DMS153 treated with DMSO at 0.1 percent for 48 hours (cell line): Measurements from ENCODE around the gene HCK.

Source experiments
- DNase-seq: peaks from one replicate; lab custom pipeline; 2025; ENCODE audit not compliant: unreplicated experiment; lab: John Stamatoyannopoulos, UW

HCK gene

DNA sequence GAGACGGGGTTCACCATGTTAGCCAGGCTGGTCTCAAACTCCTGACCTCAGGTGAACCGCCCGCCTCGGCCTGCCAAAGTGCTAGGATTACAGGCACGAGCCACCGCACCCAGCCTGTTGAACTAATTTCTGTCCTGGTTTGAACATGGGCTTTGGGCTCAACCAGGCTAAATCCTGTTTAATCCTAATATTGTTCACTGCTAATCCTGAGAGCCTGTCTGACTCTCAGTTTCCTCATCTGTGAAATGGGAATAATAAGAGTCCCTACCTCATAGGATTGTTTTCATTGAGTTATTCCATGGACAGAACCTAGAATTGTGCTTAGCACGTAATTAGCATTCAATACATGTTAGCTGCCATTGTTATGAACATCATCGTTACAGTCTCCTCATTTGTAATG, 74.9 kb downstream of the HCK start:
- no peak for DNase-seq

- DNase-seq = no peak
Observed at GRCh38 chr20:32127347-32127746, 75.3 kb downstream of the HCK start.

- DNase-seq = no peak
Observed at GRCh38 chr20:32128167-32128566, 76.1 kb downstream of the HCK start.

- DNase-seq = no peak
Observed at GRCh38 chr20:32129863-32130262, 77.8 kb downstream of the HCK start.

- DNase-seq = no peak
Observed at GRCh38 chr20:32130352-32130751, 78.3 kb downstream of the HCK start.

DNA sequence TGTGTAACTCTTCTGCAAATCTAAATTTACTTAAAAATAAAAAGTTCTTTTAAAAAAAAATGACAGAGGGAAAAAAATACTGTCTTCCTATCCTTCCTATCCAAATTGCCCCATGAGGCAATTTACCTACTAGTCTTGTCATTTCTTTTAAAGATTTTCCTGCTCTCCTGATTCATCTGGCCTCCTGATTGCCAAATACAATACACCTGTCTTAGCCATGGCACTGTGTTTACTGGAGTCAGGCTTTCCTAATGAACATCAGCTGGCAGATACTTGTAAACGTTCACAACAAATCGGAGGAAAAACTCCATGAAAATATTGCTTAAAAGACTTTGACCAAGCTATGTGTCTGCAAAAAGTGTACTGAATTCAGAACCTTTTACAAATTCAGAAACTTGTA, 78.9 kb downstream of the HCK start:
- DNase-seq = no peak

- DNase-seq = no peak
Observed at GRCh38 chr20:32132911-32133549, 81.0 kb downstream of the HCK start.

DNA sequence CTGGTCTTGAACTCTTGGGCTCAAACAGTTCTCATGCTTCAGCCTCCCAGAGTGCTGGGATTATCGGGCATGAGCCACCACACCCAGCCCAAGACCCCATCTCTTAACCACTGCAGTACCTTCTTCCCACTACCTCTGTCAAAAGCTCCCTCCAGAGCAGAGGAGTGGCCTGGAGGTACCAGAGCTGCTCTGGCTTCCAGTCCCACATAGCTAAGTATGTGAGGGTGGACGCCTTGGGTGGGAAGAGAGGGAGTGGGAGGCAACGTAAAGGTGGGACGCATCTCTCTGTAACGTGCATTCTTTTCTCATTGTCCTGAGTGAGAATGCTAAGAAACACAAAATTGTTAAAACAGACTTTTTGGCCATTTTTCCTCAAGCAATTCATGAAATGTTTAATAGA, 82.0 kb downstream of the HCK start:
- no peak for DNase-seq

GRCh38 chr20:32135983-32136515, 84.0 kb downstream of the HCK start:
- no peak for DNase-seq

DNA sequence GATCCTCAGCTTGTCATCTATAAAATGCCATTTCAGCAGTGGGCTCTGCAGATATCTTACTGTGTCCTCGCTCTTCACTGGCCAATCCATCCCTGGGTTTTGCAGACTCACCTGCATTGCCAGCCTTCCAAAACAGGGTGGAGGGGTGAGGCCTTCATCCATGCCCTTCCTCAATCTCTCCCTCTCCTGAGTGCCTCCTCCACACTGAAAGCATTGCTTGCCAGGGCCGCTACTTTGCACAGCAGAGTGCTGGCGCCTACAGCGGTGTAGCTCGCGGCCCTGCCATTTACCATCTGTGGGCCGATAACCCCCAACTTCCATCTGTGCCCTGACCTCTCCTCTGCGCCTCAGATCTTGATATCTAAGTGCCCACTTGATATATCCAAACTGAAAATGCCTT, 86.9 kb downstream of the HCK start:
- DNase-seq = no peak

DNA sequence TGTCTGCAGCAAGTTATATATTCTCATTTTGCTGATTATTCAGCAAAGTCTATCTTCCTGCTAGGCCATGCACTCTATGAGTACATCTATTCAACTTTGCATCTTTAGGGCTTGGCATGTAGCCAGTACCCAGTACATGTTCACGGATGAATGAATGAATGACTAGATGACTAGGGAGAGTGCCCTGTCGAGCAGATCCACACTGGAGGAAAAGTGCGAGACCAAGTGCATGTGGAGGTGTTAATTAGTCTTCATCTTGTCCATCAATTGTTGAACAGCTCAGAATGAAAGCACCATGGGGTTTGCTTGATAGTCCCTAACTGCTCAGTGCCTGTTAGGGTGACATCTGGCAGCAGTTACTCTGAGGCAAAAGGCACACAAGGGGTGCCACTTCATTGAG, 87.9 kb downstream of the HCK start:
- no peak for DNase-seq

DNA sequence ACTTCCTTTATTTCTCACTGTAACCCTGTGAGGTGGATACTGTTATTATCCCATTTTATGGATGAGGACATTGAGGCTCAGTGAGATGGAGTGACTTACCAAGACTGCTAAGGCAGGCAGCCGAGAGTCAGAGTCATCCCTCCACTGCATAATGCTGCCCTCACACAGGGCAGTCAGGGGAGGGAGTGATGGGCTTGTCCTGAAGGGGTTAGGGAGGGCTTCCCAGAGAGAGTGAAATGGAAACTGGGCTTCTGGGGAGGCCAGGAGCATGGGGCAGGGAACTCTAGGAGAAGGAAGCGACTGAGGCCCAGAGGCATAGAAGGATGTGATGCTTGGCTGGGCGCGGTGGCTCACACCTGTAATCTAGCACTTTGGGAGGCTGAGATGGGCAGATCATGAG, 88.6 kb downstream of the HCK start:
- DNase-seq = no peak

DNA sequence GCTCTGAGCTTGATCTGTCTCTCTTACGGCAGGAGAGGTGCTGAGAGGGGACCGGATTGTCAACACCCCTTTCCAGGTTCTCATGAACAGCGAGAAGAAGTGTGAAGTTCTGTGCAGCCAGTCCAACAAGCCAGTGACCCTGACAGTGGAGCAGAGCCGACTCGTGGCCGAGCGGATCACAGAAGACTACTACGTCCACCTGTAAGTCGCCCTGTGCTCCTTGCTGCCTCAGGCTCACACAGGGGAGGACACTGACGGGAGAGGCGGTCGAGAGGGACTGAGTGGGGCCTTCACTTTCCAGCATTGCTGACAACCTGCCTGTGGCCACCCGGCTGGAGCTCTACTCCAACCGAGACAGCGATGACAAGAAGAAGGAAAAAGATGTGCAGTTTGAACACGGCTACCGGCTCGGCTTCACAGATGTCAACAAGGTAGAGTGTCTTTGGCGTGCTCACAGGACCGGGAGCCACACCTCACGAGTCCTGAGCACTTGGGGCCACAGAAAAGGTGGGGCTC, 89.5 kb downstream of the HCK start:
- no peak for DNase-seq

- no peak for DNase-seq
Observed at GRCh38 chr20:32142088-32142487, 90.0 kb downstream of the HCK start.

GRCh38 chr20:32142991-32143390, 90.9 kb downstream of the HCK start:
- DNase-seq = no peak

GRCh38 chr20:32144898-32145662, 93.0 kb downstream of the HCK start:
- DNase-seq = no peak

- DNase-seq = no peak
Observed at GRCh38 chr20:32149566-32150170, 97.6 kb downstream of the HCK start.

- DNase-seq = no peak
Observed at GRCh38 chr20:32150291-32150848, 98.3 kb downstream of the HCK start.
